HG02642 (cell line): ENCODE data around the gene GTF2B.
"Not testable (repeated sequence)": the region's sequence is repeated elsewhere in the genome, so short reads cannot be mapped to it uniquely, and the experiment has no call there.

Experiments used
- ATAC-seq: cut with Tn5 transposase; IDR thresholded peaks from one replicate; pipeline ENCODE4 v1.9.1; 2021; ENCODE audit warnings: mild to moderate bottlenecking; ENCODE audit not compliant: unreplicated experiment, poor library complexity

GTF2B gene

GRCh38 chr1:88888750-88889149 lies 2.6 kb downstream of the GTF2B start:
- no peak for ATAC-seq

GRCh38 chr1:88885933-88886332 lies 5.4 kb downstream of the GTF2B start:
- ATAC-seq = no peak

GRCh38 chr1:88883156-88883555 lies 8.2 kb downstream of the GTF2B start:
- ATAC-seq = no peak

- not testable (repeated sequence) for ATAC-seq
Measured at GRCh38 chr1:88880717-88881116, 10.7 kb downstream of the GTF2B start.

- no peak for ATAC-seq
Measured at GRCh38 chr1:88878731-88879130, 12.6 kb downstream of the GTF2B start.

GRCh38 chr1:88877911-88878310 lies 13.5 kb downstream of the GTF2B start:
- no peak for ATAC-seq

- no peak for ATAC-seq
Measured at GRCh38 chr1:88877382-88877825, 14.0 kb downstream of the GTF2B start.

- ATAC-seq = no peak
Measured at GRCh38 chr1:88876573-88877365, 14.6 kb downstream of the GTF2B start.

GRCh38 chr1:88875595-88875994 lies 15.8 kb downstream of the GTF2B start:
- no peak for ATAC-seq

- no peak for ATAC-seq
Measured at GRCh38 chr1:88873737-88874349, 17.5 kb downstream of the GTF2B start.

GRCh38 chr1:88869644-88870043 lies 21.7 kb downstream of the GTF2B start:
- ATAC-seq = not testable (repeated sequence)

GRCh38 chr1:88867743-88868521 lies 23.4 kb downstream of the GTF2B start:
- ATAC-seq = no peak

- ATAC-seq = no peak
Measured at GRCh38 chr1:88851303-88852063, 39.9 kb downstream of the GTF2B start.

- no peak for ATAC-seq
Measured at GRCh38 chr1:88847643-88848042, 43.7 kb downstream of the GTF2B start.

GRCh38 chr1:88825721-88826120 lies 65.6 kb downstream of the GTF2B start:
- no peak for ATAC-seq

GRCh38 chr1:88819642-88820041 lies 71.7 kb downstream of the GTF2B start:
- not testable (repeated sequence) for ATAC-seq

- no peak for ATAC-seq
Measured at GRCh38 chr1:88813471-88813870, 77.9 kb downstream of the GTF2B start.

- no peak for ATAC-seq
Measured at GRCh38 chr1:88812366-88812765, 79.0 kb downstream of the GTF2B start.

GRCh38 chr1:88803444-88803843 lies 87.9 kb downstream of the GTF2B start:
- ATAC-seq = no peak

GRCh38 chr1:88802950-88803349 lies 88.4 kb downstream of the GTF2B start:
- ATAC-seq = no peak
